CD14-positive monocyte (primary cell): ENCODE measurements around the gene SLC1A2. TPM values are rescaled to one million over a fixed set of nuclear protein-coding genes. Genes with fewer than 3 reads are reported as not detected.

Experiments
- DNase-seq, 3 donors: peaks; one replicate each; pipeline ENCODE4 v3.0.0-alpha.2; 2011 to 2022
- H2AFZ ChIP-seq: 2 replicates; pipeline ENCODE4 v1.6.0; 2012; ENCODE audit warnings: mild to moderate bottlenecking, low read depth, low read length, inconsistent platforms; ENCODE audit not compliant: insufficient read depth, poor library complexity, severe bottlenecking
- H3K27ac ChIP-seq, 2 donors: 1 replicate in 1 of 2; 2 replicates in 1 of 2; pipeline ENCODE4 v1.5.1; 2012 to 2013; ENCODE audit warnings: low read length in 2 of 2, control low read depth in 1 of 2, inconsistent platforms in 1 of 2, low read depth in 1 of 2, mild to moderate bottlenecking in 1 of 2
- H3K27me3 ChIP-seq, 2 donors: one replicate each; pipeline versions ENCODE4 v1.6.0 to v1.6.1; 2011 to 2013; ENCODE audit warnings: low read length in 2 of 2; ENCODE audit not compliant: control insufficient read depth in 2 of 2, insufficient read depth in 2 of 2
- H3K36me3 ChIP-seq, 2 donors: replicated peaks in 1 of 2; 1 replicate in 1 of 2; 2 replicates in 1 of 2; pipeline versions ENCODE4 v1.5.1 to v1.6.1; 2012 to 2013; ENCODE audit warnings: low read length in 2 of 2, control low read depth in 1 of 2, inconsistent platforms in 1 of 2, mild to moderate bottlenecking in 1 of 2; ENCODE audit not compliant: insufficient read depth in 2 of 2, control insufficient read depth in 1 of 2
- H3K4me1 ChIP-seq, 2 donors: 1 replicate in 1 of 2; 2 replicates in 1 of 2; pipeline versions ENCODE4 v1.5.1 to v1.6.1; 2012 to 2013; ENCODE audit warnings: low read length in 2 of 2, control low read depth in 1 of 2, inconsistent platforms in 1 of 2, mild to moderate bottlenecking in 1 of 2, moderate library complexity in 1 of 2; ENCODE audit not compliant: insufficient read depth in 2 of 2, control insufficient read depth in 1 of 2
- H3K4me2 ChIP-seq: replicated peaks from 2 replicates; pipeline ENCODE3; 2012; ENCODE audit warnings: low read length, moderate library complexity, mild to moderate bottlenecking; ENCODE audit not compliant: poor library complexity, severe bottlenecking; ENCODE audit errors: extremely low read depth
- H3K4me3 ChIP-seq, 3 experiments: fragments of 200-600 bp in 1 of 3; sonication (generic) in 1 of 3; replicated peaks in 1 of 3; 1 replicate in 2 of 3; 2 replicates in 1 of 3; pipeline ENCODE4 v1.5.1; 2011 to 2013; ENCODE audit warnings: low read length in 3 of 3, mild to moderate bottlenecking in 3 of 3, control low read depth in 2 of 3, low read depth in 2 of 3, inconsistent platforms in 1 of 3, moderate library complexity in 1 of 3
- H3K79me2 ChIP-seq: 2 replicates; pipeline ENCODE4 v1.6.0; 2012; ENCODE audit warnings: mild to moderate bottlenecking, control low read depth, inconsistent platforms, low read length, moderate library complexity; ENCODE audit not compliant: insufficient read depth
- H3K9ac ChIP-seq: 2 replicates; pipeline ENCODE4 v1.6.0; 2017; ENCODE audit warnings: low read length, mild to moderate bottlenecking; ENCODE audit not compliant: insufficient read depth, poor library complexity, severe bottlenecking
- H3K9me3 ChIP-seq, 2 donors: replicated peaks in 1 of 2; 1 replicate in 1 of 2; 2 replicates in 1 of 2; pipeline versions ENCODE4 v1.5.1 to v1.6.1; 2012 to 2013; ENCODE audit warnings: low read length in 2 of 2, control low read depth in 1 of 2; ENCODE audit not compliant: control insufficient read depth in 1 of 2, insufficient read depth in 1 of 2
- H4K20me1 ChIP-seq: 2 replicates; pipeline ENCODE4 v1.6.0; 2012; ENCODE audit warnings: mild to moderate bottlenecking, low read length, control low read depth, moderate library complexity; ENCODE audit not compliant: insufficient read depth
- H3K27ac Mint-ChIP-seq, 7 donors: one replicate each; pipeline ENCODE4 v1.8.0; 2020; ENCODE audit warnings: mild to moderate bottlenecking in 7 of 7, mixed read lengths in 7 of 7, moderate library complexity in 6 of 7, inconsistent platforms in 2 of 7
- H3K27me3 Mint-ChIP-seq, 3 donors: one replicate each; pipeline ENCODE4 v1.8.0; 2021 to 2022; ENCODE audit warnings: low read depth in 3 of 3, mild to moderate bottlenecking in 3 of 3, mixed read lengths in 3 of 3, moderate library complexity in 3 of 3, inconsistent platforms in 1 of 3
- H3K36me3 Mint-ChIP-seq, 2 donors: one replicate each; pipeline ENCODE4 v1.8.0; 2020; ENCODE audit warnings: mixed read lengths in 2 of 2, inconsistent platforms in 1 of 2, mild to moderate bottlenecking in 1 of 2
- H3K4me1 Mint-ChIP-seq: one replicate; pipeline ENCODE4 v1.8.0; 2020; ENCODE audit warnings: mild to moderate bottlenecking, mixed read lengths
- H3K4me3 Mint-ChIP-seq, 2 donors: one replicate each; pipeline ENCODE4 v1.8.0; 2020; ENCODE audit warnings: mild to moderate bottlenecking in 2 of 2, mixed read lengths in 2 of 2, moderate library complexity in 1 of 2
- H3K9me3 Mint-ChIP-seq, 7 donors: one replicate each; pipeline ENCODE4 v1.8.0; 2020 to 2022; ENCODE audit warnings: mixed read lengths in 7 of 7, mild to moderate bottlenecking in 6 of 7, moderate library complexity in 6 of 7, inconsistent platforms in 2 of 7
- WGBS: methylation state at CpG from one replicate; pipeline ENCODE4 v1.1.5; 2013; ENCODE audit warnings: missing lambda C conversion rate; ENCODE audit not compliant: insufficient coverage; 5-methylcytosine and 5-hydroxymethylcytosine counted together
- intact Hi-C, 2 donors: fragments of 100-400 bp; cut with micrococcal nuclease; formaldehyde crosslinking; loops; one replicate each; pipeline versions ENCODE4 v1.15.0 to v1.15.1; 2023
- polyA plus RNA-seq, 3 donors: library from polyadenylated mRNA; depleted of rRNA in 1 of 3; unstranded in 2 of 3; stranded (reverse) in 1 of 3; fragments of 300-500 nt in 2 of 3; fragments of >200 nt in 1 of 3; fragmentation: Illumina TruSeq in 2 of 3; gene quantifications; 1 replicate in 2 of 3; 2 replicates in 1 of 3; pipeline ENCODE4 v1.2.3, GENCODE V29; 2012 to 2021
- TF ChIP-seq, protein P1 (sequence below): fragments of 200-600 bp; IDR thresholded peaks from one replicate; pipeline ENCODE4 v1.8.0; 2022; ENCODE audit warnings: antibody characterized with exemption, mild to moderate bottlenecking

SLC1A2 gene
- polyA plus RNA-seq, 3 donors = 0.07 TPM; not detected in 2

DNA sequence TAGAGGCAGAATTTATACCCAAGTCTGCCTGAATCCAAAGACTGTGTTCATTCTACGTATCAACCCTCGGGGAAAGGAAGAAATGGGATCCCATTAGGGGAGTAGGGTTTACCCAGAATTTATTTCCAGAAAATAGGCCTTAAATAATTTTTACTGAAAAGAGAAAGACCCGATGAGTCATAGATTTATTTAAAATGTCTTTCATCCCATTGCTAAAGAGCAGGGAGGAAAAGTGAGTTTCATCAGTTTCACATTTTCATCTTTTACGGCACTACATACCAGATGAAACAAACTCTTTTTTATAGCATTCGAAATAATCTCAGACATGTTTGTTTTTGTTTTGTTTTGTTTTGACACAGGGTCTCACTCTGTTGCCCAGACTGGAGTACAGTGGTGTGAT is 31.3 kb downstream of the SLC1A2 start:
- intact Hi-C loops = loop anchor here (10.0 kb wide), 2 partner anchors 213 to 243 kb away; no protein-coding TSS in a partner anchor

DNA sequence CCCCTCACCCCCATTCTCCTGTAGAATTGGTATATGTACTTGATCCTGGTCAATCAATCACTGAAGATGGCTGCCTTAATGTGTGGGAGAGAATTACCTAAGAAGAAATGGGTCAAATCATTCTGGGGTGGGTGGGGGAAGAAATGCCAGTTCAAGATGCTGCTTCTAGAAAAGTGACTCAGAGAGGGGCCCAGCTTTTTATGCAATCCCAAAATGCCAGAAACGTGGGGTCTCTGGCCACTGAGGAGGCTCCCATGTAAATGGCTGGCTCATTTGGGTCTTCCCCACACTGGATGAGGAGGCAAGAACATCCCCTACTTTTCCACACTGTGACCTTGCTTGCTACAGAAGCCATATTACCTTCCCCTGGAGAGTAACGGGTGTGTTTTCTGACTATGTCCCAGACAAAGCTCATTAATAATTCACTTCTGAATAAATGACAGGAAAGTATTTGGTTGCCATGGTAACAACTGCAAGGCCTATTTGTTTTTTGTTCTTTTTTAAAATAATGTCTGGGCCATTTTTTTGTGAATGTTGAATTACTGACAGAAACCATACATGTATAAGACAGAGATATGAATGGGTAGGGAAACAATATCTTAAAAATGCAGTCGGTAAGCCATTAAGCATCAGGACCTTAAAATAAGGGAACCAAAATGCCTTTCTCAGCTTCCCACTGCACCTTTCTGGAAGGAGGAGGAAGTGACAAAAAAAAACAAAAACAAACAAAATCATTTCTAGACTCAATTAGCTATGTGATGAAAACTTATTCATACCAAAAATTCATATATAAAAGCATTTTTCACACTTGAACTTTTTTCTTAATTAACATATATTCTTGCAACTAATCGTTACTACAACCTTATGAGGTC is 32.0 kb downstream of the SLC1A2 start:
- no peaks in the 10 kb centered on the region for H3K36me3 Mint-ChIP-seq
- no peaks in the 10 kb centered on the region for H3K27me3 ChIP-seq
- H3K4me1 ChIP-seq = peaks cover 15% of the 10 kb centered on the region in 2 donors
- H3K9me3 Mint-ChIP-seq = no peaks in the 10 kb centered on the region
- no peak overlapping the region for H3K27ac ChIP-seq
- H3K4me3 ChIP-seq = no peak overlapping the region
- H3K79me2 ChIP-seq = no peaks in the 10 kb centered on the region
- H3K4me2 ChIP-seq = no peak overlapping the region
- WGBS = 44% methylated on average over 1 of the region's 4 CpGs
- no peaks in the 10 kb centered on the region for H4K20me1 ChIP-seq
- H3K27me3 Mint-ChIP-seq = peaks cover 1 to 4% (median 2%) of the 10 kb centered on the region in 3 donors
- no peak overlapping the region for H3K9ac ChIP-seq
- peak overlapping the region in 1 of 7 donors; percentile 30 for H3K27ac Mint-ChIP-seq
- no peaks in the 10 kb centered on the region for H3K9me3 ChIP-seq
- intact Hi-C loops = loop anchor here (10.0 kb wide), 2 partner anchors 213 to 243 kb away; no protein-coding TSS in a partner anchor
- H3K4me1 Mint-ChIP-seq = peaks cover 18% of the 10 kb centered on the region
- no peak overlapping the region for H3K4me3 Mint-ChIP-seq
- H2AFZ ChIP-seq = no peak overlapping the region
- H3K36me3 ChIP-seq = no peaks in the 10 kb centered on the region
- no peak for DNase-seq
- TF ChIP-seq, protein P1, sequence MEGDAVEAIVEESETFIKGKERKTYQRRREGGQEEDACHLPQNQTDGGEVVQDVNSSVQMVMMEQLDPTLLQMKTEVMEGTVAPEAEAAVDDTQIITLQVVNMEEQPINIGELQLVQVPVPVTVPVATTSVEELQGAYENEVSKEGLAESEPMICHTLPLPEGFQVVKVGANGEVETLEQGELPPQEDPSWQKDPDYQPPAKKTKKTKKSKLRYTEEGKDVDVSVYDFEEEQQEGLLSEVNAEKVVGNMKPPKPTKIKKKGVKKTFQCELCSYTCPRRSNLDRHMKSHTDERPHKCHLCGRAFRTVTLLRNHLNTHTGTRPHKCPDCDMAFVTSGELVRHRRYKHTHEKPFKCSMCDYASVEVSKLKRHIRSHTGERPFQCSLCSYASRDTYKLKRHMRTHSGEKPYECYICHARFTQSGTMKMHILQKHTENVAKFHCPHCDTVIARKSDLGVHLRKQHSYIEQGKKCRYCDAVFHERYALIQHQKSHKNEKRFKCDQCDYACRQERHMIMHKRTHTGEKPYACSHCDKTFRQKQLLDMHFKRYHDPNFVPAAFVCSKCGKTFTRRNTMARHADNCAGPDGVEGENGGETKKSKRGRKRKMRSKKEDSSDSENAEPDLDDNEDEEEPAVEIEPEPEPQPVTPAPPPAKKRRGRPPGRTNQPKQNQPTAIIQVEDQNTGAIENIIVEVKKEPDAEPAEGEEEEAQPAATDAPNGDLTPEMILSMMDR = peak; percentile 63

More for the DNA sequence above, 31.3 kb downstream of the SLC1A2 start:
- no peaks in the 10 kb centered on the region for H3K9me3 Mint-ChIP-seq
- no peak overlapping the region for H3K4me3 Mint-ChIP-seq
- no peak overlapping the region for H3K27ac Mint-ChIP-seq
- no peaks in the 10 kb centered on the region for H3K36me3 ChIP-seq
- DNase-seq = no peak
- no peaks in the 10 kb centered on the region for H4K20me1 ChIP-seq
- no peaks in the 10 kb centered on the region for H3K36me3 Mint-ChIP-seq
- no peak overlapping the region for H3K9ac ChIP-seq
- peaks cover 1 to 4% (median 3%) of the 10 kb centered on the region in 3 donors for H3K27me3 Mint-ChIP-seq
- no peaks in the 10 kb centered on the region for H3K79me2 ChIP-seq
- no peaks in the 10 kb centered on the region for H3K27me3 ChIP-seq
- WGBS = no CpG with 5 or more reads among the region's 5 CpGs
- peaks cover 15% of the 10 kb centered on the region in 2 donors for H3K4me1 ChIP-seq
- H3K9me3 ChIP-seq = no peaks in the 10 kb centered on the region
- TF ChIP-seq, protein P1 = no peak
- H3K4me3 ChIP-seq = no peak overlapping the region
- no peak overlapping the region for H2AFZ ChIP-seq
- H3K27ac ChIP-seq = no peak overlapping the region
- peaks cover 19% of the 10 kb centered on the region for H3K4me1 Mint-ChIP-seq
- no peak overlapping the region for H3K4me2 ChIP-seq
